ENCODE measurements around the gene CLK1. TPM values are rescaled to one million over a fixed set of nuclear protein-coding genes. Genes with fewer than 3 reads are reported as not detected.
A peak's percentile ranks its signal among the peaks of the same experiment; 100 is the strongest.

The CLK1 gene
- total RNA-seq, 1 donor from 2014 or later: 46.2 TPM

GRCh38 chr2:200856806-200857205 is 7.7 kb downstream of the CLK1 start:
- Histone ChIP-seq H3K79me2 (ENCODE audit: insufficient read depth, low read length) (peaks cover 57% of the 10 kb centered on the region), H3K4me1 (ENCODE audit: insufficient read depth, low read length) (peaks cover 20% of the 10 kb centered on the region), H4K20me1 (ENCODE audit: insufficient read depth, low read length) (peaks cover 89% of the 10 kb centered on the region), H3K4me2 (ENCODE audit: low read length) (no peak overlapping the region), H2AFZ (ENCODE audit: low read depth, low read length) (no peak overlapping the region), H3K9ac (ENCODE audit: low read length) (no peak overlapping the region), H3K4me3 (ENCODE audit: insufficient read depth, low read depth, low read length) (no peak overlapping the region), H3K36me3 (ENCODE audit: insufficient read depth, low read length) (peaks cover 84% of the 10 kb centered on the region), H3K9me3 (ENCODE audit: insufficient read depth, low read depth, low read length) (no peaks in the 10 kb centered on the region), H3K27ac (ENCODE audit: low read depth, low read length) (no peak overlapping the region), H3K27me3 (ENCODE audit: insufficient read depth, low read length) (no peaks in the 10 kb centered on the region)
- DNase-seq (ENCODE audit: low read depth): no peak
- FAIRE-seq: no peak
- no peak for TF ChIP-seq CTCF (IDR thresholded peaks at IDR 0.05; ENCODE audit: insufficient read depth, low read depth, low read length)
- TF ChIP-seq EZH2 (IDR thresholded peaks at IDR 0.05; ENCODE audit: insufficient read depth, low read length): no peak
- Mint-ChIP-seq H3K36me3 (ENCODE audit: low read depth, unreplicated experiment) (peaks cover 37% of the 10 kb centered on the region), H3K27me3 (ENCODE audit: low read depth, unreplicated experiment) (no peaks in the 10 kb centered on the region), H3K9me3 (ENCODE audit: unreplicated experiment) (no peaks in the 10 kb centered on the region), H3K27ac (ENCODE audit: unreplicated experiment) (peak overlapping the region; percentile 41), H3K4me1 (ENCODE audit: low read depth, unreplicated experiment) (peaks cover 15% of the 10 kb centered on the region), H3K4me3 (ENCODE audit: unreplicated experiment) (no peak overlapping the region)

GRCh38 chr2:200852605-200853004 is 11.9 kb downstream of the CLK1 start:
- Histone ChIP-seq H3K27ac (ENCODE audit: low read depth, low read length) (no peak overlapping the region), H3K4me3 (ENCODE audit: insufficient read depth, low read depth, low read length) (no peak overlapping the region), H3K79me2 (ENCODE audit: insufficient read depth, low read length) (peaks cover 15% of the 10 kb centered on the region), H2AFZ (ENCODE audit: low read depth, low read length) (no peak overlapping the region), H4K20me1 (ENCODE audit: insufficient read depth, low read length) (peaks cover 63% of the 10 kb centered on the region), H3K4me1 (ENCODE audit: insufficient read depth, low read length) (no peaks in the 10 kb centered on the region), H3K27me3 (ENCODE audit: insufficient read depth, low read length) (no peaks in the 10 kb centered on the region), H3K4me2 (ENCODE audit: low read length) (no peak overlapping the region), H3K9me3 (ENCODE audit: insufficient read depth, low read depth, low read length) (no peaks in the 10 kb centered on the region), H3K36me3 (ENCODE audit: insufficient read depth, low read length) (peaks cover 58% of the 10 kb centered on the region), H3K9ac (ENCODE audit: low read length) (no peak overlapping the region)
- DNase-seq (ENCODE audit: low read depth): no peak
- TF ChIP-seq EZH2 (IDR thresholded peaks at IDR 0.05; ENCODE audit: insufficient read depth, low read length) (no peak), CTCF (IDR thresholded peaks at IDR 0.05; ENCODE audit: insufficient read depth, low read depth, low read length) (no peak)
- FAIRE-seq: no peak
- Mint-ChIP-seq H3K9me3 (ENCODE audit: unreplicated experiment) (peaks cover 1% of the 10 kb centered on the region), H3K36me3 (ENCODE audit: low read depth, unreplicated experiment) (peaks cover 26% of the 10 kb centered on the region), H3K4me3 (ENCODE audit: unreplicated experiment) (no peak overlapping the region), H3K27me3 (ENCODE audit: low read depth, unreplicated experiment) (no peaks in the 10 kb centered on the region), H3K27ac (ENCODE audit: unreplicated experiment) (peak overlapping the region; percentile 2), H3K4me1 (ENCODE audit: low read depth, unreplicated experiment) (no peaks in the 10 kb centered on the region)

GRCh38 chr2:200851398-200852248 is 12.8 kb downstream of the CLK1 start:
- no peak overlapping the region for H3K4me2 ChIP-seq (ENCODE audit: low read length)
- Mint-ChIP-seq H3K27me3 (ENCODE audit: low read depth, unreplicated experiment) (no peaks in the 10 kb centered on the region), H3K4me3 (ENCODE audit: unreplicated experiment) (peak overlapping the region; percentile 40), H3K27ac (ENCODE audit: unreplicated experiment) (no peak overlapping the region), H3K36me3 (ENCODE audit: low read depth, unreplicated experiment) (peaks cover 18% of the 10 kb centered on the region), H3K9me3 (ENCODE audit: unreplicated experiment) (peaks cover 1% of the 10 kb centered on the region), H3K4me1 (ENCODE audit: low read depth, unreplicated experiment) (no peaks in the 10 kb centered on the region)
- H3K9me3 ChIP-seq (ENCODE audit: insufficient read depth, low read depth, low read length): no peaks in the 10 kb centered on the region
- no peak overlapping the region for H3K4me3 ChIP-seq (ENCODE audit: insufficient read depth, low read depth, low read length)
- H3K27ac ChIP-seq (ENCODE audit: low read depth, low read length): no peak overlapping the region
- no peak overlapping the region for H2AFZ ChIP-seq (ENCODE audit: low read depth, low read length)
- FAIRE-seq (no peak), DNase-seq (ENCODE audit: low read depth) (no peak)
- TF ChIP-seq CTCF (IDR thresholded peaks at IDR 0.05; ENCODE audit: insufficient read depth, low read depth, low read length) (no peak), EZH2 (IDR thresholded peaks at IDR 0.05; ENCODE audit: insufficient read depth, low read length) (no peak)
- peaks cover 48% of the 10 kb centered on the region for H3K36me3 ChIP-seq (ENCODE audit: insufficient read depth, low read length)
- no peaks in the 10 kb centered on the region for H3K4me1 ChIP-seq (ENCODE audit: insufficient read depth, low read length)
- peaks cover 5% of the 10 kb centered on the region for H3K79me2 ChIP-seq (ENCODE audit: insufficient read depth, low read length)
- H4K20me1 ChIP-seq (ENCODE audit: insufficient read depth, low read length): peaks cover 53% of the 10 kb centered on the region
- H3K27me3 ChIP-seq (ENCODE audit: insufficient read depth, low read length): no peaks in the 10 kb centered on the region
- H3K9ac ChIP-seq (ENCODE audit: low read length): no peak overlapping the region
